OCI-LY7 (cell line): ENCODE results near the gene LTV1.

Source experiments
- CTCF ChIP-seq: fragments of 200-600 bp; sonication (generic); conservative IDR thresholded peaks from 2 replicates; pipeline ENCODE4 v1.5.1; 2014; ENCODE audit warnings: mild to moderate bottlenecking, antibody characterized with exemption, low read length, moderate library complexity, mixed read lengths
- EZH2phosphoT487 ChIP-seq: fragments of 200-600 bp; sonication (generic); IDR thresholded peaks from 2 replicates; pipeline ENCODE4 v1.6.1; 2018; ENCODE audit warnings: low read depth, borderline replicate concordance, mild to moderate bottlenecking, mixed run types, antibody characterized with exemption, low read length, moderate library complexity, mixed read lengths

GRCh38 chr6:143838395-143838794 lies 4.7 kb upstream of the LTV1 start:
- TF ChIP-seq CTCF: no peak
- TF ChIP-seq EZH2phosphoT487: no peak
